Hepatocyte (in vitro differentiated cells): ENCODE data around the gene IL1RAPL1.

Source experiments
- EZH2phosphoT487 ChIP-seq: fragments of 200-600 bp; sonication (generic); IDR thresholded peaks from one replicate; pipeline ENCODE4 v1.6.1; 2018; ENCODE audit warnings: antibody characterized with exemption, mild to moderate bottlenecking, low read depth, moderate library complexity; ENCODE audit not compliant: unreplicated experiment, severe bottlenecking
- TF ChIP-seq, protein P1 (sequence below): fragments of 200-600 bp; sonication (generic); IDR thresholded peaks from 2 replicates; pipeline ENCODE4 v1.5.1; 2016; ENCODE audit warnings: antibody characterized with exemption, mild to moderate bottlenecking; ENCODE audit not compliant: poor library complexity

DNA sequence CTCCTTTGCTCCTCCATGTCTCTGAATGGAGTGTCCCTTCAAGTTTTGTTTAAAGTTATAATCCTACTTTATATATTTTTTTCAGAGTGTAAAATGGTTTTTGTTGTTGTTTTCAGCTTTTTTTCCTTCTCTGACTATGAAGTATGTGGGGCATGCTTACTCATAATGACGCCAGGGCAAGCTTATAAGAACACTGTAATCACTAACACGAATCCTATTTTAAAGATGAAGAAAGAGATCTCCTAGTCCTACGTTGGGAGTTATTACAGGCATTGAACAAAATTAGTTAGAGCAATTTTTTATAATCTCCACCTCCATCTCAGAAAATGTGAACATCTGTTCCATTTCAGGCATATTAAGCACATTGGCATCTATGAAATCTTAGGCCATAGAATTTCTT, 1360.0 kb downstream of the IL1RAPL1 start:
- TF ChIP-seq, protein P1, sequence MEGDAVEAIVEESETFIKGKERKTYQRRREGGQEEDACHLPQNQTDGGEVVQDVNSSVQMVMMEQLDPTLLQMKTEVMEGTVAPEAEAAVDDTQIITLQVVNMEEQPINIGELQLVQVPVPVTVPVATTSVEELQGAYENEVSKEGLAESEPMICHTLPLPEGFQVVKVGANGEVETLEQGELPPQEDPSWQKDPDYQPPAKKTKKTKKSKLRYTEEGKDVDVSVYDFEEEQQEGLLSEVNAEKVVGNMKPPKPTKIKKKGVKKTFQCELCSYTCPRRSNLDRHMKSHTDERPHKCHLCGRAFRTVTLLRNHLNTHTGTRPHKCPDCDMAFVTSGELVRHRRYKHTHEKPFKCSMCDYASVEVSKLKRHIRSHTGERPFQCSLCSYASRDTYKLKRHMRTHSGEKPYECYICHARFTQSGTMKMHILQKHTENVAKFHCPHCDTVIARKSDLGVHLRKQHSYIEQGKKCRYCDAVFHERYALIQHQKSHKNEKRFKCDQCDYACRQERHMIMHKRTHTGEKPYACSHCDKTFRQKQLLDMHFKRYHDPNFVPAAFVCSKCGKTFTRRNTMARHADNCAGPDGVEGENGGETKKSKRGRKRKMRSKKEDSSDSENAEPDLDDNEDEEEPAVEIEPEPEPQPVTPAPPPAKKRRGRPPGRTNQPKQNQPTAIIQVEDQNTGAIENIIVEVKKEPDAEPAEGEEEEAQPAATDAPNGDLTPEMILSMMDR, result no peak
- no peak for TF ChIP-seq EZH2phosphoT487
